HG03039 (cell line): Measurements from ENCODE around the gene ZSCAN5A.
"Not testable (repeated sequence)": the region's sequence is repeated elsewhere in the genome, so short reads cannot be mapped to it uniquely, and the experiment has no call there.

Source experiments
- ATAC-seq: cut with Tn5 transposase; IDR thresholded peaks from one replicate; pipeline ENCODE4 v1.9.1; 2021; ENCODE audit warnings: mild to moderate bottlenecking, moderate library complexity; ENCODE audit not compliant: unreplicated experiment

ZSCAN5A gene

DNA sequence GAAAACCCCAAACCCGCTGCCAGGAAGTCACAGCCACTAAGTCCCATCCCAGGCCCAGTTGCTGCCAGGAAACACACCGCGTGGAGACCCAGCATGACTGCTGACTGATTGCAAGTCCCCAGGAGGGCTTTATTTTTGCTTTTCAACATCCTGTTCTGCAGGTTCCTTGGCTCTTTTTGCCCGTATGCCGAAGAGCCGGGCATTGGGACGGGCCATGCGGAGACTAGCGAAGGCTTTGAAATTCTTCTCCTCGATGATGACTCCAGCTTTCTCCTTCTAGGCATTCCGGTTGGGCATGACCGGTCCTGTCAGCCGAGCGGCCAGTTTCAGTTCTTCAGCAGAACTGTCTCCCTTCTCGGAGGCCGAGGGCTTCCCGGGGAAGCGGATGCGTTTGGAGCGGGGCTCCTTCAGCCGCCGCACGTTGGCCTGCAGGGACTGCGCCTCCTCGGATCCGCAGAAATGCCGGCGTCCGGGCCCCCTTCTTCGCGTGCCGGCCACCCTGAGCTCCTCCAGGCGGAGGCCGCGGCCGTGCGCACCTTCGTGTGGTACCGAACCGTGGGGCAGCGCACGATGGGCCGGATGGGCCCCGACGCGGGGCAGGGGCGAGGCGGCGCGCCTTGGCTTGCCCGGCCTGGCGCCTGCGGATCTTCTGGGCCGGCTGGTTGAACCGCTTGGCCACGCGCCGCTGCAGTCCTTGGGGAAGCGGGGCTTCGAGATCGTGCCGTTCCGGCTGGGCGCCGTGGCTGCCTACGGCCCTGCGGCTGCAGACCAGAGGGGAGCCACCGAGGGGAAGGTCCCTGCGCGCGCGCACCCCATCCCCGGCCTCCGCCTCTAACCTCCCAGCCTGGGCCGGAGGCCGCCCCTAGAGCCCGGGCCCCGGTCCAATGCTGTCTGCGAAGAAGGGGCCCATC is 97.3 kb downstream of the ZSCAN5A start:
- no peak for ATAC-seq

- no peak for ATAC-seq
Measured at GRCh38 chr19:56211718-56212117, 102.9 kb downstream of the ZSCAN5A start.

DNA sequence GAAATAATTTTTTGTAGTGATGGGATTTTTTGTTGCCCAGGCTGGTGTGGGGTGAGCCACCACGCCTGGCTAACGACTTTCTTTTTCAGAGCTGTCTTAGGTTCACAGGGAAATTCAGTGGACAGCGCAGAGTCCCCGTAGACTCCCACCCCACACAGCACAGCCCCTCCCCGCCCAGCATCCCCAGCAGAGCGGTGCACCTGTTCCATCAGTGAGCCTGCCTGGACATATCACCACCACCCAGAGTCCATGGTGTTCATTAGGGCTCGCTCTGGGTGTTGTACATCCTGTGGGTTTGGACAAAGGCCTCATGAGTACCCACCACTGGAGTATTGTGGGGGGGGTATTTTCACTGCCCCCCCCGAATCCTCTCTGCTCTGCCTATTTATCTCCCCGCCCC is 104.6 kb downstream of the ZSCAN5A start:
- ATAC-seq, result not testable (repeated sequence)

- no peak for ATAC-seq
Measured at GRCh38 chr19:56209091-56209490, 105.5 kb downstream of the ZSCAN5A start.

DNA sequence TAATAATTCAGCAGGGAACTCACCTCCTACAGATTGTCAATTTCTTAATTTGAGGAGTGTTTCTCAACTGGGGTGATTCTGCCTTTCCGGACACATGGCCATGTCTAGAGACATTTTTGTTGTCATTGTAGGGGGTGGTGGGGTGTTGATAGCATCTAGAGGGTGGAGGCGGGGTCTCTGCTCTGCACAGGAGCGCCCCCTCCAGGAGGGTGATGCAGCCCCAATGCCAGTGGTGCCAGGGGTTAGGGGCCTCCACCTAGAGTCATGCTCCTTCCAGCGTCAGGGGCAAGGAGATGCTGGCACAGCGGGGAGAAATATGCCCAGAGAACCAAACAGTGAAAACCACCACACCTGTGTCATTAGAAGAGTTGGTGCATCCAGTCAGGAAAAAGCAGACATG is 107.1 kb downstream of the ZSCAN5A start:
- not testable (repeated sequence) for ATAC-seq

DNA sequence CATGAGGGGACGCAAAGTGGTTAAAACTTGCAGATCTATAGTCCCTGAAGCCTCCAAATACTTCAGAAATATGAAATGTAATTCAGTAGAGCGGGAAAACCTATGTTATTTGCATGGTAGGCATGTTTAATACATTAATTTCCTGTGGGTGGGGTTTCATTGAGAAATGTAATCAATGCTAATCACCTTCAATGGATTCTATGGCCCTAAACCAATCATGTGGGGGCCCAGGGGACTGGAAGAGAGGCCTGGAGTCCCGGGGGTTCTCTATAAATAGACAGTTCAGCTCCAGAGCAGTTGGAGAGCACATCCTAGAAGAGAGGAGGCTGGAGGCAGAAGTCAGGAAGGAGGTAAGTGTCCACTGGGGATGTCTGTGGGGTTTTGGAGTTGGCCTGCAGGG is 112.7 kb downstream of the ZSCAN5A start, which contains the start of gene ZSCAN5C:
ZSCAN5C (plus strand) TSS at position 301 of the 400 bp plus-strand sequence. CDS start 3,641 bp downstream, outside the sequence.
- no peak for ATAC-seq

DNA sequence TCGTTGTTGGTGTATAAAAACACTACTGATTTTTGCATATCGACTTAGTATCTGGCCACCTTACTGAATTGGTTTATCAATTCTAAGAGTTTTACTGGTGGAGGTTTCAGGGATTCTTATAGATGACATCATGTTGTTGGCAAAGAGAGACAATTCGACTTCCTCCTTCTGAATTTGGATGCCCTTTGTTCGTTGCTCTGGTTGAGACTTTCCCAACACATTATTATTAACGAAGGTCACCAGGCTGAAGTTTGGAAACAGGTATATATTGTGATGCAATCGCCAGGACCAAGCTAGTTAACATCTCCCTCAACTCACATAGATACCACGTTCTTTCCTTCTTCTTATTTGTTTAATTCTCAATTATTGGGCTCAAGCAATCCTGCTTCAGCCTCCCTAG is 115.0 kb downstream of the ZSCAN5A start:
- ATAC-seq, result no peak

DNA sequence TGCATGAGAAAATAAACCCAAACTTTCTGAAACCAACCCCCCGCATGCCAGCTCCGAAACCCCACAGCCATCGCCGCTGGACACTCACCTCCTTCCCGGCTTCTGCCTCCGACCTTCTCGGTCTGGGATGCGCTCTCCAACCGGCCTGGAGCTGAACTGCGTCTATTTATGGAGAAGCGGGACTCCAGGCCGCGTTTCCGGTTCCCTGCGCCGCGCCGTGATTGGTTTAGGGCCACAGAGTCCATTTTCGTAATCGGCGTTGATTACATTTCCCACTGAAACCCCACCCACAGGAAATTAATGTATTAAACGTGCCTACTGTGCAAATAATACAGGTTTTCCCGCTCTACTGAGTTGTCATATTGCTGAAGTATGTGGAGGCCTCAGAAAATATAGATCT is 117.0 kb downstream of the ZSCAN5A start, which contains the start of gene ZSCAN5B:
ZSCAN5B (minus strand) TSS at position 138 of the 400 bp plus-strand sequence. CDS start 4,731 bp downstream, outside the sequence.
- not testable (repeated sequence) for ATAC-seq

- no peak for ATAC-seq
Measured at GRCh38 chr19:56193981-56194640, 120.5 kb downstream of the ZSCAN5A start.

- no peak for ATAC-seq
Measured at GRCh38 chr19:56191711-56192110, 122.9 kb downstream of the ZSCAN5A start.

- ATAC-seq, result no peak
Measured at GRCh38 chr19:56191115-56191514, 123.5 kb downstream of the ZSCAN5A start.

DNA sequence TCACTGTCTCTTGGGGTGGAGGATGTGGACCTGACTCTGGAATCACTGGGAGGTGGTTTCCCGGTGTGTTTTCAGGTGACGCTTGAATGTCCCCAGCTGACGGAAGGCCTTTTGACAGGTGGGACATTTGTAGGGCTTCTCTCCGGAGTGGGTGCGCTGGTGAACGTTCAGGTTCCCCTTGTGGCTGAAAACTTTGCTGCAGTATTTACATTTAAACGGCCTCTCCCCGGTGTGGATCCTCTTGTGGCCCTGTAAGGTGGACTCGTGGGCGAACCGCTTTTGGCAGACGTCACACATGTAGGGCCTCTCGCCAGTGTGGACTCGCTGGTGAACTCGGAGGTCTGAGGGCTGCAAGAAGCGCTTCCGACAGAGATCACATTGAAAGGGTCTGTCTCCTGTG is 124.9 kb downstream of the ZSCAN5A start:
- ATAC-seq, result no peak

DNA sequence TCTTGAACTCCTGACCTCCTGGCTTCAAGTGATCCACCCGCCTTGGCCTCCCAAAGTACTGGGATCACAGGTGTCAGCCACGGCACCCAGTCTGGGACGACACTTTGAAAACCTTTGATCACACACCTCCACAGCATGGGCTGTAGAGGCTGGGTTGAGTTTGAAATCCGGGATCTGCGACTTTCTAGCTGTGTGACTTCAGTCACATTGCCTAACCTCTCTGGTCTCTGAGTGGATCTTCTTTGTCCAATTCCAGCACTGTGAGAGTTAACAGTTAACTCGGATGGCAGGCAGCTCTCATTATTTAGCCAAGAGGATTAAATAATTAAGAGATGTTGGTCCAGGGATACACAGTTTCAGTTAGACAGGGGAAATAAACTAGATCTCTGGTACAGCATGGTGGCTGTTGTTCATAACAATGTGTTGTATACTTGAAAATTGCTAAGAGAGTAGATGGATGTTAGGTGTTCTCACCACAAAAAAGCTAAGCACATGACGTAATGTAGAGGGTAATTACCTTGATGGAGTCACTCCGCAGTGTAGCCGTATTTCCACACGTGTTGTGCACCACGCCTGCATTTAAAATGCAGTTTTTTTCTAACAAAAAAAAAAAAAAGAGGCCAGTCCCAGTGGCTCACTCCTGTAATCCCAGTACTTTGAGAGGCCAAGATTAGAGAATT is 136.9 kb downstream of the ZSCAN5A start:
- ATAC-seq, result no peak

DNA sequence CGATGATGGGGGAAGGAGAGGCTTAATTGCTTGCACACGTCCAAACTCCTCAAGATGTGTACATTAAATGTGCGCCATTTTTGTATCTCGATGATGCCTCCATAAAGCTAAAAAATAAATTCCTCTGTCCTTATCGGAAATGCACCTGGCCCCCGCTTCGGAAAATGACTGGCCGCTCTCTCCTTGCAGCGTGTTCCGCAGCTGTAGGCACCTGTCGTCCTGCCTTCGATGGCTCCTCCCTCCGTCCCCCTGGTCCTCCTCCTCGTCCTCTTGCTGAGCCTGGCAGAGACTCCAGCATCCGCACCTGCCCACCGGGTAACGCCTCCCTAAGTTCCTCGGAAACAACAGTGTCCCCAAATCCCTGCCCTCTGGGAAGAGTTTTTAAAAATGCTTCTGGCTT is 137.8 kb downstream of the ZSCAN5A start:
- ATAC-seq, result no peak

- not testable (repeated sequence) for ATAC-seq
Measured at GRCh38 chr19:56176310-56176709, 138.3 kb downstream of the ZSCAN5A start.

GRCh38 chr19:56175861-56176307 is 138.8 kb downstream of the ZSCAN5A start, which contains the start of gene GALP:
TSS of gene GALP (plus strand) at chr19:56176008. CDS start at chr19:56177109, 1,101 bp downstream.
- not testable (repeated sequence) for ATAC-seq

DNA sequence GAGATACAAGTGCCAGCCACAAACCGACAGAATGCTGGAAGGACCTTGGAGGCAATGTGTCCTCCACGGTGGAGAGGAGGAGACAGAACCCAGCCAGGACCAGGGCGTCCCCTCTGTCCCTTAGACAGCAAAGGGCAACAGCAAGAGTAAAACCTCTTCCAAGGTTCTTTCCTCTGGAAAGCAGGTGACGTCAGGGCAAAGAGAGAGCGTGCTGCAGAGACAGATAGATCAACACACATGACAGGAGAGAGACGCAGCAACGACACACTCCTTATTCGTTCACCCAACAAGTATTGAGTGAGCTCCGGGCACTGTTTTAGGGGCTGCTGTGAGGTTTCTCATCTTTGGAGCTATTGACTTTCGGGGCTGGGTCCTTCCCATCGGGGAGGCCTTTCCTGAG is 140.1 kb downstream of the ZSCAN5A start:
- no peak for ATAC-seq

GRCh38 chr19:56174086-56174485 is 140.6 kb downstream of the ZSCAN5A start:
- no peak for ATAC-seq
